Body of pancreas (tissue), 4 donors: ENCODE measurements around the gene PKN1.

Experiments
- CTCF ChIP-seq, 7 experiments: fragments of 450-650 bp in 4 of 7; fragments of 200-600 bp in 3 of 7; sonication (generic) in 3 of 7; IDR thresholded peaks; one replicate each; pipeline ENCODE4 v1.5.1; 2016 to 2019; ENCODE audit warnings: antibody characterized with exemption in 7 of 7
- POLR2A ChIP-seq, 3 donors: fragments of 450-650 bp; IDR thresholded peaks; one replicate each; pipeline ENCODE4 v1.6.1; 2016; ENCODE audit warnings: antibody characterized with exemption in 3 of 3, mild to moderate bottlenecking in 2 of 3

- no peak for TF ChIP-seq CTCF (IDR thresholded peaks at IDR 0.05)
- TF ChIP-seq POLR2A (IDR thresholded peaks at IDR 0.05), result no peak
Observed at GRCh38 chr19:14502334-14503092, 69.4 kb downstream of the PKN1 start.
